GM03348 (cell line): ENCODE measurements around the gene ABAT.
A peak's percentile ranks its signal among the peaks of the same experiment; 100 is the strongest.
"Not testable (repeated sequence)": the region's sequence is repeated elsewhere in the genome, so short reads cannot be mapped to it uniquely, and the experiment has no call there.

Experiments used
- DNase-seq: peaks from one replicate; pipeline ENCODE4 v3.0.0; 2012; ENCODE audit warnings: low spot score

The ABAT gene

GRCh38 chr16:8785408-8785807 lies 111.0 kb downstream of the ABAT start:
- no peak for DNase-seq

DNA sequence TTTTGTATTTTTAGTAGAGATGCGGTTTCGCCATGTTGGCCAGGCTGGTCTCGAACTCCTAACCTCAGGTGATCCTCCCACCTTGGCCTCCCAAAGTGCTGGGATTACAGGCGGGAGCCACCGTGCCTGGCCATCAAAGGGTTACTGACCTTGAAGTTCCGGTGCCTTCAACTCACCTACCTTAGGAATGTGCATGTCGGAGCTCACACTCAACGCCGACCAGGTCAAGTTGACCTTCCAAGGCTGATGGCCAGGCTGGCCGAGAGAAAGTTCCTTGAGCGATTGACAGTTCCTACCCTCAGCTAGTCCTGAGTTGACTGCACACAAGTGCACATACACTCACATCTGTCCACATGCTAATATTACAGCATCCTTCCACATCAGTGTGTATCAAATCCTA lies 111.9 kb downstream of the ABAT start:
- DNase-seq: not testable (repeated sequence)

DNA sequence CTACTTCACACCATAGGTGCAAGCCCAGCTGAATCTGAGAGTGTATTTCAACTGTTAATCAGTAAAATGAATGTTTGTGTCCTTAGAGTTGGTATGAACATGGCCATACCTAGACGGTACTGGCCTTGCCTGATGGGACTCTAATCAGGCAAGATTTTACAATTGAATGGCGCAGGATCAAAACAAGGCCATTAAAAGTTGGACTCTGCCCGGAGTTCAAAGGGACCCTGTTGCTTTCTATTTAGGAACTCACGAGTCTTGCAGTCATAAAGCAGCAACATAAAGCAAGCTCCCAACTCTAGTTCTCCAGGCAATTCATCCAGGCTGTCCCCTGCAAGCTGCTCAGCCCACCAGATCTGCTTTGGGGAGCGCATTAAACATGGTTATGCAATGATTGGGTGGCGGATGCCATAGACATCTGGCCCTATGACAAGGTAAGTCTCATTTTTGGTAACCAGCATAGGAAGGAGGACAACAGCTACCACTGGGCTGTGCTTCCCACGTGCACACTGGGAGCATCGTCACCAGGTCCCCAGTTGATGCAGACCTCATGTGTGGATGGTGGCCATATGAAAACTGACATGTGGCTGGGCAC lies 114.3 kb downstream of the ABAT start:
- DNase-seq: no peak

- DNase-seq: peak; percentile 34
These were observed 120.7 kb downstream of the ABAT start for GRCh38 chr16:8795091-8795490.

DNA sequence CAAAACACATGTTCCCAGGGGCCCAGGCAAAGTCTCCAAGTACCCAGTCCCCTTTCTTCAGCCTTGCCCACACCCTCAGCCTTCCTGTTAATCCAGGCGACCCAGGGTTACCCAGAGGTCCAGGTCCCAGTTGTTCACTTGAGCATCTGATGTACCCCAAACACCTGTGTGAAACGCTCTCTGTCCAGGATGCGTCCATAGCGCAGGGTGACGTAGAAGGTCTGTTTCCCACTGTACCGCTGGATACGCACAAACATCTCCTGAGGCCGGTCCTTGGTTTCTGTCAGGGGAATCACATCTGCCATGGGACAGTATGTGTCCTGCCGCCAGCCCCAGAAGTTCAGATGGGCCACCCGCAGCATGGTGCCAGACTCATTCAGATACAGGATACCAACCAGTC lies 121.4 kb downstream of the ABAT start:
- no peak for DNase-seq

GRCh38 chr16:8796469-8797363 lies 122.3 kb downstream of the ABAT start:
- DNase-seq: peak; percentile 23

GRCh38 chr16:8797364-8798173 lies 123.2 kb downstream of the ABAT start, which contains the start of the genes PMM2 and TMEM186:
PMM2 (plus strand) TSS chr16:8797839; CDS start chr16:8797883, 44 bp downstream.
TMEM186 (minus strand) TSS chr16:8797639; CDS start chr16:8797614, 25 bp downstream.
- peak; percentile 99 for DNase-seq

GRCh38 chr16:8798174-8798527 lies 123.7 kb downstream of the ABAT start:
- peak; percentile 43 for DNase-seq

DNA sequence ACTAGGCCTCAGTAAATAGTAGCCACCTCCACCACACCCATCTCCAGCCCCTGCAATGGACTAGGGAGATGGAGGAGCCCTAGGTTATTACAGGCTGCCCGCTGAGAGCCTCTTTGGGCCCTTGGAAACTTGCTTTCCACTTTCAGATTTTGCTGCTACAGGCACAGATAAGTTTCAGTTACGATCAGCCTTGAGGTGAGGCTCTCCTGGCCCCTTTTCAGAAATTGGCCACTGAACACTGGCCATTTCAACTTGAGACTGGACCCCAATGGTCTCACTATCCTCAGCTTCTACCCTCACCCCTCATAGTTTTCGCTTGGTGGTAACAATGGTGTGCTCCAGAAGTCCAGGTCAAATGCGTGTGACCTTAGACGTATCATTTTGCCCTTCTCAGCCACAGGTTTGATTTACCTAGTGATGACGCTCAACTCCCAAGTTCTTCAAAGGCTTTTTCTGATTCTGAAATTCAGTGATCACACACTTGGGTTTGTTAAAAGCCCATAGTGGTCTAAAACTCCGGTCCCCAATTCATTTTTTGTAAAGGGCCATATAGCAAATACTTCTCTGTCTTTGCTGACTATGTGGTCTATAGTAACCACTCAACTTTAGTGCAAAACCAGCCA lies 124.2 kb downstream of the ABAT start:
- peak; percentile 24 for DNase-seq

DNA sequence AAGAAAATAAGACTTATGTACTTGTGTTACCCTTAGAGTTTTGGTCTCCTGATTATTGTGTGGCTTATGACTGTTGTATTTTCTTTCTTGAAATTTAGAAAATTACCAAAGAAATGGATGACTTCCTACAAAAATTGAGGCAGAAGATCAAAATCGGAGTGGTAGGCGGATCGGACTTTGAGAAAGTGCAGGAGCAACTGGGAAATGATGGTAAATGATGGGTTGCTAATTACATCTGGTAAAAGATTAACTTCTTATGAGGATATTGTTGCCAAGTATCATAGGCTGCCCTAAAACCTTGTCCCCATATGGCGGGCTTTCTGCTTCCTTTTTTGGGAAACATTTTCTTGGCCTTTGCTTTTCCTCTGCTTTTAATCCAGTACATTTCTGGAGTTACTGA lies 127.3 kb downstream of the ABAT start:
- no peak for DNase-seq

DNA sequence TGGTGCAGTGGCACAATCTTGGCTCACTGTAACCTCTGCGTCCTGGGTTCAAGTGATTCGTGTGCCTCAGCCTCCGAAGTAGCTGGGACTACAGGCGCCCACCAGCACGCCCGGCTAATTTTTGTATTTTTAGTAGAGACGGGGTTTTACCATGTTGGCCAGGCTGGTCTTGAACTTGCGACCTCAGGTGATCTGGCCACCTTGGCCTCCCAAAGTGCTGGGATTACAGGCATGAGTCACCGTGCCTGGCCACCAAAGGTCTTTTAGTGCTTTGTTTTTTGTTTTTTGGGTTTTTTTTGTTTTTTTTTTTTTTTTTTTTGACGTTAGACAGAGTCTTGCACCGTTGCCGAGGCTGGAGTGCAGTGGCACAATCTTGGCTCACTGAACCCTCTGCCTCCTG lies 129.3 kb downstream of the ABAT start:
- not testable (repeated sequence) for DNase-seq

DNA sequence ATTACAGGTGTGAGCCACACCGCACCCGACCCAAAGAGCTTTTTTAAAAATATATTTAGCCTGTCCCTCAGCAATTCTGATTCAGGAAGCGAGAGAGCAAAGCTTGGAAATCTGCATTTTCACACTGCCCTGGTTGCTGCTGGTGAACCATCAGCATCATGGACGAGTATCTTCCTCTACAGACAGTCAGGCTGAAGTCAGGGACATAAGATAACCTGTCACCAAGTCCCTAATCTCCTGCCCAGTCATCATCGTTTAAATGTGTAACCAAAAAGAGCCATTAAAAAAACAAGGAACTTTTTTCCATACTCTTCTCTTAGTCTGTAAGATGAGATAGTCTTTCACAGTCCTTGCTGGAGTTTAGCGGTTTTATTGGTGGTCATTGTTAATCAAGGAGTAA lies 129.9 kb downstream of the ABAT start:
- DNase-seq: no peak

- DNase-seq: no peak
These were observed 132.0 kb downstream of the ABAT start for GRCh38 chr16:8806272-8806983.

GRCh38 chr16:8807189-8807588 lies 132.8 kb downstream of the ABAT start:
- no peak for DNase-seq

DNA sequence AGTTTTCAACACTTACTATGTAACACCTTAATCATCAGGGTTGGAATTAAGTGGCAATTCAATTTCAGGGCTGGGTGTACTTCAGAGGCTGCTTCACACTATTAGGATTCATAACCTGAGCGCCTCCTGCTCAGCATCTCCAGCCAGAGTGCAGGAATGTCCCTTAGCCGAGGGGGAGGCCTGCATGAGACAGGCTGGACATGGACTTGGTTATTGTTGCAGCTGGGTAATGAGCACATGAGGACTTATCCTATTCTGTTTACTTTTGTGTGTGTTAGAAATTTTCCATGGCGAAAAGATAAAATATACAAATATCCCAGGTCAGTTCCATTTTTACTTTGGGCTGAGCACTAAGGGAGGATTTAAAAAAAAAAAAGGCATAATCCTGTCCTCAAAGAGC lies 133.6 kb downstream of the ABAT start:
- no peak for DNase-seq

GRCh38 chr16:8808613-8809353 lies 134.4 kb downstream of the ABAT start:
- no peak for DNase-seq

DNA sequence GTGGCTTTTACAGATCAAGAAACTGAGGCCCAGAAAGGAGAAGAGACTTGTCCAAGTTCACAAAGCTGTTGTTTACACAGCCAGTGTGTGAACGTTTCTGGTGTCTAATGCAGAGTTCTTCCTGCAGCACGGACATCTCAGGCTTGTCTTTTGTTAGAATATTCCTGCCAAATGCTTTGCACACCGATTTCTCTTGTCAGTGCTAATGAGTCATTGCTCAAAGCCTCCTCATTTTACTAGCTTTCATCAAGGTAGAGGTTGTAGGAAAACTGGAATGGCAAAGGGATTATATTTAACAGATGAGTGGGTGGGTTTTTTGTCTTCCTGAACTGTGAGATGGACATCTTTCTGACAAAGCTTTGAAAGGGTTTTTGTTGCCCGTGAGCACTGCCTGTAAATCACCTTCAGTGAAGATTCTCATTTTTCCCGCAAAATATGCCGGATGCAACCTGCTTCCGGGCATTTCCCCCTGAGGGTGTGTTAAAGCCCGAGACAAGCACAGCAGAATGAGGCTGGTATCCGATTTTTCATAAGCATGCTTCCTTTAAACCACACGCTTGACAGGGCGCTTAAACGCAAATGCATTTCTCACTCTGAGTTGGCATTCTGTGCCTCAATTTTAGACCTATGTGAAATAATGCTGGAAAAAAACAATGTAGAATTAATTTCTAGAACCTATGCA lies 137.9 kb downstream of the ABAT start:
- DNase-seq: no peak

DNA sequence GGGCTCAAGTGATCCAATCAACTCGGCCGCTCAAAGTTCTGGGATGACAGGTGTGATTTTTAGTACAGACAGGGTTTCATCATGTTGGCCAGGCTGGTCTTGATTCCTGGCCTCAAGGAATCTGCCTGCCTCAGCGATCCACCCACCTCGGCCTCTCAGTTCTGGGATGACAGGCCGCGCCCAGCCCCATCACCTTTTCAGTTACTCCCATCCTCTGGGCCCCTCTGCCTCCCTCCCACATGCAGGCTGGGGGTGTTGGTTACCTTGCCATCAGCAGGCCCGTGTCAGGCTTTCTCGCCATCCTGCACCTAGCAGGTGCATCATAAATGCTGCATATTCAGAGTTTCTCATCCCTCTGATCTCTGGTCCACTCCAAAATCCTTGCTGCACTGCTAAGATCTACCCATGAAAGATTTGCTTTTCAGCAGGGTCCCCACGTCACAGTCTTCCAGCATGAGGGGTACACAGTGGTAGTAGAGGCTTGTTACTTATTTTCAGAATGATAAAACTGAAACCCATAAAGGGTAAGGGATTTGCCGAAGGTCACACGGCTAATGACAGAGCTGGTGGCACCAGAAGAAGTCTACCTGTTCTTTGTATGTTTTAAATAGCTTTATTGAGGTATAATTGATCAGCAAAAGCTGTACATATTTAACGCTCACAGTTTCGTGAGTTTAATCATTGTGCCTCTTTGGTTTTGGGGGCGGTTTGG lies 139.8 kb downstream of the ABAT start:
- no peak for DNase-seq

GRCh38 chr16:8816967-8817655 lies 142.7 kb downstream of the ABAT start:
- DNase-seq: peak; percentile 27
